Upper lobe of right lung (tissue), 1 donor: ENCODE data around the gene SLC6A15. TPM values are rescaled to one million over a fixed set of nuclear protein-coding genes. Genes with fewer than 3 reads are reported as not detected.

Source experiments
- ATAC-seq: fragments of 200-7000 bp; cut with Tn5 transposase; one replicate; pipeline ENCODE4 v1.9.1; 2020; ENCODE audit warnings: mild to moderate bottlenecking, moderate library complexity
- DNase-seq: peaks from one replicate; pipeline ENCODE4 v3.0.0-alpha.2; 2020
- H3K27ac ChIP-seq: fragments of 200-600 bp; one replicate; pipeline ENCODE4 v1.8.0; 2022
- H3K27me3 ChIP-seq: fragments of 200-600 bp; one replicate; pipeline ENCODE4 v1.8.0; 2022; ENCODE audit warnings: mild to moderate bottlenecking
- H3K36me3 ChIP-seq: fragments of 200-600 bp; one replicate; pipeline ENCODE4 v1.8.0; 2022
- H3K4me1 ChIP-seq: fragments of 200-600 bp; one replicate; pipeline ENCODE4 v1.8.0; 2022
- H3K4me3 ChIP-seq: fragments of 200-600 bp; one replicate; pipeline ENCODE4 v1.8.0; 2022; ENCODE audit warnings: mild to moderate bottlenecking
- H3K9me3 ChIP-seq: fragments of 200-600 bp; one replicate; pipeline ENCODE4 v1.8.0; 2022
- CTCF ChIP-seq: fragments of 200-600 bp; IDR thresholded peaks from one replicate; pipeline ENCODE4 v1.8.0; 2022; ENCODE audit warnings: antibody characterized with exemption
- intact Hi-C: fragments of 100-400 bp; cut with DNase I; formaldehyde crosslinking; loops from one replicate; pipeline ENCODE4 v1.11.0; 2022
- total RNA-seq: library from RNA; stranded (reverse); fragmentation: NEBNext Ultra II Directional; extraction: Animal tissue kit (Norgen Biotek cat#: 25700); gene quantifications from one replicate; pipeline ENCODE4 v1.2.1, GENCODE V29; 2021
- donor health status: DM: no; HTN: yes; CAD: no; lungs with severe emphysema.

Gene SLC6A15
- total RNA-seq, 1 donor from 2014 or later = not detected

GRCh38 chr12:84891106-84891838, 21.3 kb downstream of the SLC6A15 start:
- no peaks in the 10 kb centered on the region for H3K36me3 ChIP-seq
- no peaks in the 10 kb centered on the region for H3K4me1 ChIP-seq
- intact Hi-C loops = no loop called here
- TF ChIP-seq CTCF = no peak
- no peak overlapping the region for H3K27ac ChIP-seq
- H3K9me3 ChIP-seq = no peaks in the 10 kb centered on the region
- ATAC-seq (no peak), DNase-seq (no peak)
- H3K27me3 ChIP-seq = no peaks in the 10 kb centered on the region
- no peak overlapping the region for H3K4me3 ChIP-seq

DNA sequence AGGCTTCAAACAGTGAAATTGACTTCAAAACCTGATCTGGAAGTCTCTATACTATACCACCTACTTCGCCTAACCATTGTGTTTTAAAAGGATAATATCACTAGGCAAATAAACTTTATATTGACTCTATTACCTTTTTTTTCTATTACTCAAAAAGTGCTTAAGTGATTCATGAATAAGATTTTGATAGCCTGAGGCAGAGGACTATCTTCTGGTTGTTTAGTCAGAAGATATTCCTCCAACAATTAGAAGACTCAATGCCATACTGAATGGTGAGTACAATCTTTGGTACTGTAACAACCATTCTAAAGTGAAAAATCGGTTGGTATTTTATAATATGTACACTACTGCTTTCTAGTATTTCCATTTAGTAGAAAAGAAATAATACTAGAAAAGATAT, 22.8 kb downstream of the SLC6A15 start:
- intact Hi-C loops = no loop called here
- H3K27me3 ChIP-seq = no peaks in the 10 kb centered on the region
- ATAC-seq = no peak

GRCh38 chr12:84888861-84889260, 23.7 kb downstream of the SLC6A15 start:
- H3K4me3 ChIP-seq = no peak overlapping the region
- no peaks in the 10 kb centered on the region for H3K9me3 ChIP-seq
- H3K27me3 ChIP-seq = no peaks in the 10 kb centered on the region
- no peak for TF ChIP-seq CTCF
- H3K36me3 ChIP-seq = no peaks in the 10 kb centered on the region
- intact Hi-C loops = no loop called here
- DNase-seq (no peak), ATAC-seq (no peak)
- no peaks in the 10 kb centered on the region for H3K4me1 ChIP-seq
- no peak overlapping the region for H3K27ac ChIP-seq

More for the DNA sequence above, 22.8 kb downstream of the SLC6A15 start:
- Histone ChIP-seq H3K4me1 (no peaks in the 10 kb centered on the region), H3K36me3 (no peaks in the 10 kb centered on the region), H3K27ac (no peak overlapping the region), H3K4me3 (no peak overlapping the region), H3K9me3 (no peaks in the 10 kb centered on the region)
- TF ChIP-seq CTCF = no peak
- no peak for DNase-seq

DNA sequence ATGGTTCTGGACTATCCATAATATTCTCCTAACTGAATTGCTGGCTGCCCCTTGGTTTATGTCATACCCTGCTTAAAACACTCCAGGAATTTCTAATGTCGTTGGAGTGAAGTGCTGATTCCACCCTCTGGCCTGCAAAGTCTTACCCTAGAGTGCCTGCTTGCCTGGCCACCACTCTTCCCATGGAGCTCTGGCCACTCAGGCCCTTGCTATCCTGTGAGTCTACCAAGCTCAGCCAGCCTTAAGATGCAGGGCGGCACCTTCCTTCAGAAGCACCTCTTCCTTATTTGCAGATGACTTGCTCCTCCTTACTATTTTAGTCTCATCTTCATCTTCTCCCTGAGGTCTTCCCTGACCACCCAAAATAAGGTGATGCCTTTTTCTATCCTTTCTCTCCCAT, 35.3 kb downstream of the SLC6A15 start:
- DNase-seq (no peak), ATAC-seq (no peak)
- H3K4me3 ChIP-seq = no peak overlapping the region
- H3K4me1 ChIP-seq = no peaks in the 10 kb centered on the region
- H3K9me3 ChIP-seq = no peaks in the 10 kb centered on the region
- H3K27me3 ChIP-seq = no peaks in the 10 kb centered on the region
- intact Hi-C loops = no loop called here
- no peak overlapping the region for H3K27ac ChIP-seq
- TF ChIP-seq CTCF = no peak
- no peaks in the 10 kb centered on the region for H3K36me3 ChIP-seq

GRCh38 chr12:84875241-84875640, 37.4 kb downstream of the SLC6A15 start:
- no peak overlapping the region for H3K4me3 ChIP-seq
- TF ChIP-seq CTCF = no peak
- no peaks in the 10 kb centered on the region for H3K27me3 ChIP-seq
- H3K27ac ChIP-seq = no peak overlapping the region
- no peaks in the 10 kb centered on the region for H3K36me3 ChIP-seq
- intact Hi-C loops = no loop called here
- DNase-seq (no peak), ATAC-seq (no peak)
- H3K4me1 ChIP-seq = no peaks in the 10 kb centered on the region
- H3K9me3 ChIP-seq = no peaks in the 10 kb centered on the region

DNA sequence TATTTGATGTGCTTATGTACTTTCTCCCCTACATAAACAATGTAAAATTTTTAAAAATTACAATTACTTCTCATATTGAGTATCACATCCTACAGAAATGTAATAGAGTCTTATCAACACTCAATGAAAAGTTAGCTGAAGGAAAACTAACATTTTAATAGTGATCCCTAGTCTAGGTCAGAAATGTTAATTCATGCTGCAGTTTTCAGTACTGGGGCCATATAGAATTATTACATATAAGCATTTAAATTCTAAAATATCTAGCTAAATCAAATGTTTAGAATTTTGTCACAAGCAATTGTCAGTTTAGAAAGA, 37.8 kb downstream of the SLC6A15 start:
- H3K27ac ChIP-seq = no peak overlapping the region
- H3K4me3 ChIP-seq = no peak overlapping the region
- no peak for DNase-seq
- no peaks in the 10 kb centered on the region for H3K9me3 ChIP-seq
- H3K4me1 ChIP-seq = no peaks in the 10 kb centered on the region
- H3K27me3 ChIP-seq = no peaks in the 10 kb centered on the region
- intact Hi-C loops = no loop called here
- ATAC-seq = no peak
- no peak for TF ChIP-seq CTCF
- H3K36me3 ChIP-seq = no peaks in the 10 kb centered on the region
